HepG2 (cell line): ENCODE results near the gene INPP1. TPM values are rescaled to one million over a fixed set of nuclear protein-coding genes. Genes with fewer than 3 reads are reported as not detected.

Source experiments
- AFF4 ChIP-seq: sonication (generic); formaldehyde crosslinking; IDR thresholded peaks from 2 replicates; pipeline ENCODE4 v1.4.0; 2020; ENCODE audit warnings: missing genetic modification reagents
- AKAP8 ChIP-seq: sonication (generic); formaldehyde crosslinking; IDR thresholded peaks from 2 replicates; pipeline ENCODE4 v1.5.1; 2020; ENCODE audit warnings: mild to moderate bottlenecking, missing genetic modification reagents
- CC2D1A ChIP-seq: sonication (generic); formaldehyde crosslinking; IDR thresholded peaks from 2 replicates; pipeline ENCODE4 v1.8.1; 2023; ENCODE audit warnings: mild to moderate bottlenecking, missing genetic modification reagents
- CCDC6 ChIP-seq: sonication (generic); formaldehyde crosslinking; IDR thresholded peaks from 2 replicates; pipeline ENCODE4 v1.8.1; 2022; ENCODE audit warnings: mild to moderate bottlenecking, missing genetic modification reagents, moderate library complexity
- EEA1 ChIP-seq: sonication (generic); formaldehyde crosslinking; IDR thresholded peaks from 2 replicates; pipeline ENCODE4 v1.5.1; 2020; ENCODE audit warnings: mild to moderate bottlenecking, missing genetic modification reagents, borderline replicate concordance
- HNRNPH1 ChIP-seq: fragments of 200-400 bp; formaldehyde crosslinking; optimal IDR thresholded peaks from 2 replicates; pipeline ENCODE3; 2017; ENCODE audit warnings: mild to moderate bottlenecking, low read depth, low read length
- IKZF1 ChIP-seq: fragments of 450-650 bp; IDR thresholded peaks from 2 replicates; pipeline ENCODE4 v1.7.1; 2016
- KAT2B ChIP-seq: fragments of 150-350 bp; IDR thresholded peaks from 2 replicates; pipeline ENCODE4 v1.6.1; 2014; ENCODE audit warnings: low read depth, low read length, borderline replicate concordance
- NFKB2 ChIP-seq: sonication (generic); formaldehyde crosslinking; IDR thresholded peaks from 2 replicates; pipeline ENCODE4 v1.4.0; 2020; ENCODE audit warnings: missing genetic modification reagents, borderline replicate concordance
- NFRKB ChIP-seq: fragments of 450-650 bp; IDR thresholded peaks from 2 replicates; pipeline ENCODE4 v1.6.1; 2017
- PRPF4 ChIP-seq: fragments of 200-400 bp; formaldehyde crosslinking; IDR thresholded peaks from 2 replicates; pipeline ENCODE4 v1.6.1; 2016; ENCODE audit warnings: low read length, low read depth; ENCODE audit not compliant: poor library complexity, severe bottlenecking
- RFX5 ChIP-seq: IDR thresholded peaks from 2 replicates; pipeline ENCODE4 v1.6.1; 2011; ENCODE audit warnings: low read depth, low read length, improper control_type of control experiment
- SOX6 ChIP-seq, 2 experiments: fragments of 450-650 bp in 1 of 2; sonication (generic) in 1 of 2; formaldehyde crosslinking in 1 of 2; IDR thresholded peaks; 2 replicates each; pipeline versions ENCODE4 v1.4.0 to v1.6.1; 2017 to 2020; ENCODE audit warnings: antibody characterized with exemption in 1 of 2, mild to moderate bottlenecking in 1 of 2, missing genetic modification reagents in 1 of 2
- TRIM24 ChIP-seq: sonication (generic); formaldehyde crosslinking; IDR thresholded peaks from 2 replicates; pipeline ENCODE4 v1.8.0; 2022; ENCODE audit warnings: mild to moderate bottlenecking, missing genetic modification reagents
- ZMAT5 ChIP-seq: sonication (generic); formaldehyde crosslinking; IDR thresholded peaks from 2 replicates; pipeline ENCODE4 v1.5.0; 2020; ENCODE audit warnings: mild to moderate bottlenecking, low read depth, missing genetic modification reagents, borderline replicate concordance
- ZNF549 ChIP-seq: sonication (generic); formaldehyde crosslinking; IDR thresholded peaks from 2 replicates; pipeline ENCODE4 v1.5.0; 2020; ENCODE audit warnings: missing genetic modification reagents
- ZNF557 ChIP-seq: sonication (generic); formaldehyde crosslinking; IDR thresholded peaks from 2 replicates; pipeline ENCODE4 v1.4.0; 2020; ENCODE audit warnings: missing genetic modification reagents
- polyA plus RNA-seq, 8 experiments: library from polyadenylated mRNA; depleted of rRNA in 3 of 8; stranded (reverse) in 7 of 8; unstranded in 1 of 8; fragments of >200 nt; fragmentation: Illumina TruSeq in 4 of 8; extraction: Trizol in 4 of 8; gene quantifications; 2 replicates each; pipeline versions ENCODE4 v1.2.1 to v1.2.3, GENCODE V29; 2011 to 2016; ENCODE audit warnings: low read depth in 4 of 8, missing spikeins in 1 of 8, mixed read lengths in 1 of 8; ENCODE audit not compliant: insufficient read depth in 1 of 8
- total RNA-seq, 5 experiments: library from RNA; depleted of rRNA; stranded (reverse); fragments of >200 nt; fragmentation: Illumina TruSeq; extraction: Trizol; gene quantifications; 2 replicates each; pipeline ENCODE4 v1.2.3, GENCODE V29; 2016; ENCODE audit warnings: low read depth in 1 of 5
- TF ChIP-seq, protein P1 (sequence below): sonication (generic); formaldehyde crosslinking; IDR thresholded peaks from 2 replicates; pipeline ENCODE4 v1.8.1; 2023; ENCODE audit warnings: missing genetic modification reagents, inconsistent platforms, borderline replicate concordance
- TF ChIP-seq, protein P2 (sequence below): sonication (generic); formaldehyde crosslinking; IDR thresholded peaks from 2 replicates; pipeline ENCODE4 v1.4.0; 2020; ENCODE audit warnings: missing genetic modification reagents
- TF ChIP-seq, protein P3 (sequence below), 2 experiments: sonication (generic) in 1 of 2; formaldehyde crosslinking in 1 of 2; IDR thresholded peaks; 2 replicates each; pipeline versions ENCODE4 v1.4.0 to v1.6.1; 2018 to 2020; ENCODE audit warnings: missing genetic modification reagents in 2 of 2, borderline replicate concordance in 1 of 2, low read depth in 1 of 2, mild to moderate bottlenecking in 1 of 2, missing biosample characterization in 1 of 2

Gene INPP1
- total and polyA plus RNA-seq, 2 of the 13 experiments (the other 11 are each of a cell fraction or from before 2014, with no cell fraction given): 10.0 to 13.3 TPM

DNA sequence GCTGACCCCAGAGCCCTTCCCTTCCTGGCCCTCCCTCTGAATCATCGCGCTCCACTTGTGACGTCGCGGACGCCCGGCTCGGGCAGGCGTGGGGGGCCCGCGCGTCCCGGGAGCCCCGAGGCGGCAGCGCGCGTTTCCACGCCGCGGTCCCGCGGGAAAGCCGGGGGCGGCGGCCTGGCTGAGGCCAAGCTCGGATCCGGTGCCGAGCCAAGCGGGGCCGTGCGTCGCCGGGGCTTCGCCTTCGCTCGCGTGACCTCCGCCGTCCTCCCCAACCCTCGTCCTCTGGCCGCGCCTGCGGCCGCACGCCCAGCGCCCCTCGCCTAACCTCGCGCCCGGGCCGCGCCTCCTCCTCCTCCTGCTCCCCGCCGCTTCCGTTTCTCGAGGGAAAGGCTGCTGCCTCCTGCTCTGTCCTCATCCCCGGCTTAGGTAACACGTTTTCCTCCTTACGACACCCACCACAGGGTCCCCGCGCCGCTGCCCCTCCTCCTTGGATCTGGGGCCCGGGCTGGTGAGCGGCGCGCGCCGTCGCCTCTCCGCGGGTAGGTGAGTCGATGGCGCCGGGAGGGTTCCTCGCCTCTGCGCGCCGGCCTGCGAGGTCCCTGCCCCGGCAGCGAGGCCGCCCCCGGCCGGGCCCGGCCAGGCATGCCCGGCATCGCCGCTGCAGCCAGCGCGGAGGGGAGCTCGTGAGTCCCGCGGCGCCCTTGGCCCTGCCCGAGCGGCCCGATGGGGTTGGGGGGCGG lies at the start of gene INPP1 (continued):
- TF ChIP-seq, protein P1, sequence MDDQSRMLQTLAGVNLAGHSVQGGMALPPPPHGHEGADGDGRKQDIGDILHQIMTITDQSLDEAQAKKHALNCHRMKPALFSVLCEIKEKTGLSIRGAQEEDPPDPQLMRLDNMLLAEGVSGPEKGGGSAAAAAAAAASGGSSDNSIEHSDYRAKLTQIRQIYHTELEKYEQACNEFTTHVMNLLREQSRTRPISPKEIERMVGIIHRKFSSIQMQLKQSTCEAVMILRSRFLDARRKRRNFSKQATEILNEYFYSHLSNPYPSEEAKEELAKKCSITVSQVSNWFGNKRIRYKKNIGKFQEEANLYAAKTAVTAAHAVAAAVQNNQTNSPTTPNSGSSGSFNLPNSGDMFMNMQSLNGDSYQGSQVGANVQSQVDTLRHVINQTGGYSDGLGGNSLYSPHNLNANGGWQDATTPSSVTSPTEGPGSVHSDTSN (CRISPR knock-in tag): no peak
- TF ChIP-seq KAT2B (no peak), ZNF549 (CRISPR knock-in tag) (no peak), AKAP8 (CRISPR knock-in tag) (no peak), SOX6 (IDR thresholded peaks at IDR 0.05) (no peak), SOX6 (CRISPR knock-in tag; IDR thresholded peaks at IDR 0.05) (no peak), HNRNPH1 (no peak), ZNF557 (CRISPR knock-in tag) (no peak; the same call in 1 of the 2 replicates), IKZF1 (no peak), EEA1 (CRISPR knock-in tag) (no peak; the same call in 1 of the 2 replicates), TRIM24 (no peak), CC2D1A (CRISPR knock-in tag) (no peak), NFKB2 (CRISPR knock-in tag) (peak; percentile 96; the same call in 1 of the 2 replicates), ZMAT5 (CRISPR knock-in tag) (no peak; the same call in 1 of the 2 replicates), NFRKB (no peak), RFX5 (0 out of 2 replicates have a peak, but pooled peaks have one; percentile 17), CCDC6 (CRISPR knock-in tag) (peak; percentile 79; the same call in 1 of the 2 replicates), AFF4 (no peak), PRPF4 (no peak)
- TF ChIP-seq, protein P2, sequence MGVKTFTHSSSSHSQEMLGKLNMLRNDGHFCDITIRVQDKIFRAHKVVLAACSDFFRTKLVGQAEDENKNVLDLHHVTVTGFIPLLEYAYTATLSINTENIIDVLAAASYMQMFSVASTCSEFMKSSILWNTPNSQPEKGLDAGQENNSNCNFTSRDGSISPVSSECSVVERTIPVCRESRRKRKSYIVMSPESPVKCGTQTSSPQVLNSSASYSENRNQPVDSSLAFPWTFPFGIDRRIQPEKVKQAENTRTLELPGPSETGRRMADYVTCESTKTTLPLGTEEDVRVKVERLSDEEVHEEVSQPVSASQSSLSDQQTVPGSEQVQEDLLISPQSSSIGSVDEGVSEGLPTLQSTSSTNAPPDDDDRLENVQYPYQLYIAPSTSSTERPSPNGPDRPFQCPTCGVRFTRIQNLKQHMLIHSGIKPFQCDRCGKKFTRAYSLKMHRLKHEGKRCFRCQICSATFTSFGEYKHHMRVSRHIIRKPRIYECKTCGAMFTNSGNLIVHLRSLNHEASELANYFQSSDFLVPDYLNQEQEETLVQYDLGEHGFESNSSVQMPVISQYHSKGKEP: peak; percentile 58
- TF ChIP-seq, protein P3, sequence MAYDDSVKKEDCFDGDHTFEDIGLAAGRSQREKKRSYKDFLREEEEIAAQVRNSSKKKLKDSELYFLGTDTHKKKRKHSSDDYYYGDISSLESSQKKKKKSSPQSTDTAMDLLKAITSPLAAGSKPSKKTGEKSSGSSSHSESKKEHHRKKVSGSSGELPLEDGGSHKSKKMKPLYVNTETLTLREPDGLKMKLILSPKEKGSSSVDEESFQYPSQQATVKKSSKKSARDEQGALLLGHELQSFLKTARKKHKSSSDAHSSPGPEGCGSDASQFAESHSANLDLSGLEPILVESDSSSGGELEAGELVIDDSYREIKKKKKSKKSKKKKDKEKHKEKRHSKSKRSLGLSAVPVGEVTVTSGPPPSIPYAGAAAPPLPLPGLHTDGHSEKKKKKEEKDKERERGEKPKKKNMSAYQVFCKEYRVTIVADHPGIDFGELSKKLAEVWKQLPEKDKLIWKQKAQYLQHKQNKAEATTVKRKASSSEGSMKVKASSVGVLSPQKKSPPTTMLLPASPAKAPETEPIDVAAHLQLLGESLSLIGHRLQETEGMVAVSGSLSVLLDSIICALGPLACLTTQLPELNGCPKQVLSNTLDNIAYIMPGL (CRISPR knock-in tag; IDR thresholded peaks at IDR 0.05; ENCODE audit: borderline replicate concordance in 1 of 2, low read depth in 1 of 2): peak; percentile 74 to 78; a peak in 2 of 4 replicates
